Body of pancreas (tissue), 4 donors: ENCODE data around the gene HBA2. TPM values are rescaled to one million over a fixed set of nuclear protein-coding genes. Genes with fewer than 3 reads are reported as not detected.
"Not testable (repeated sequence)": the region's sequence is repeated elsewhere in the genome, so short reads cannot be mapped to it uniquely, and the experiment has no call there.

Source experiments
- ATAC-seq: fragments of 150-250 bp; one replicate; pipeline ENCODE4 v1.9.1; 2016
- DNase-seq, 4 donors: peaks; one replicate each; pipeline ENCODE4 v3.0.0-alpha.2; 2019
- H3K27ac ChIP-seq, 4 donors: fragments of 200-600 bp; sonication (generic); 1 replicate in 3 of 4; 2 replicates in 1 of 4; pipeline versions ENCODE4 v1.5.1 to v1.6.1; 2016 to 2019; ENCODE audit warnings: mild to moderate bottlenecking in 1 of 4, mixed read lengths in 1 of 4, moderate library complexity in 1 of 4
- H3K27me3 ChIP-seq, 2 donors: fragments of 200-600 bp; sonication (generic); one replicate each; pipeline ENCODE4 v1.6.0; 2016; ENCODE audit warnings: mild to moderate bottlenecking in 1 of 2
- H3K36me3 ChIP-seq, 2 donors: fragments of 200-600 bp; sonication (generic); replicated peaks in 1 of 2; 2 replicates each; pipeline ENCODE4 v1.5.1; 2016; ENCODE audit warnings: low read depth in 2 of 2; ENCODE audit not compliant: insufficient read depth in 1 of 2
- H3K4me1 ChIP-seq: fragments of 200-600 bp; sonication (generic); one replicate; pipeline ENCODE4 v1.6.0; 2016
- H3K4me3 ChIP-seq, 2 donors: fragments of 200-600 bp; sonication (generic); 1 replicate in 1 of 2; 2 replicates in 1 of 2; pipeline ENCODE4 v1.5.1; 2016 to 2019
- H3K9me3 ChIP-seq, 3 donors: fragments of 200-600 bp; sonication (generic); 1 replicate in 2 of 3; 2 replicates in 1 of 3; pipeline ENCODE4 v1.5.1; 2016
- CTCF ChIP-seq, 7 experiments: fragments of 450-650 bp in 4 of 7; fragments of 200-600 bp in 3 of 7; sonication (generic) in 3 of 7; IDR thresholded peaks; one replicate each; pipeline ENCODE4 v1.5.1; 2016 to 2019; ENCODE audit warnings: antibody characterized with exemption in 7 of 7
- POLR2A ChIP-seq, 3 donors: fragments of 450-650 bp; IDR thresholded peaks; one replicate each; pipeline ENCODE4 v1.6.1; 2016; ENCODE audit warnings: antibody characterized with exemption in 3 of 3, mild to moderate bottlenecking in 2 of 3
- WGBS, 2 donors: methylation state at CpG; one replicate each; pipeline ENCODE4 v1.1.5; 2017; 5-methylcytosine and 5-hydroxymethylcytosine counted together
- intact Hi-C: fragments of 100-400 bp; cut with DNase I; formaldehyde crosslinking; loops from one replicate; pipeline ENCODE4 v1.15.1; 2023
- total RNA-seq, 2 donors: library from RNA; depleted of rRNA; stranded (reverse); fragments of >200 nt; gene quantifications; one replicate each; pipeline ENCODE4 v1.1.0, GENCODE V29; 2016

Gene HBA2
- total RNA-seq = 10 to 100 TPM in 1 of 2 donors, 1 to 10 TPM in 1; 6.0 to 23.4 TPM

DNA sequence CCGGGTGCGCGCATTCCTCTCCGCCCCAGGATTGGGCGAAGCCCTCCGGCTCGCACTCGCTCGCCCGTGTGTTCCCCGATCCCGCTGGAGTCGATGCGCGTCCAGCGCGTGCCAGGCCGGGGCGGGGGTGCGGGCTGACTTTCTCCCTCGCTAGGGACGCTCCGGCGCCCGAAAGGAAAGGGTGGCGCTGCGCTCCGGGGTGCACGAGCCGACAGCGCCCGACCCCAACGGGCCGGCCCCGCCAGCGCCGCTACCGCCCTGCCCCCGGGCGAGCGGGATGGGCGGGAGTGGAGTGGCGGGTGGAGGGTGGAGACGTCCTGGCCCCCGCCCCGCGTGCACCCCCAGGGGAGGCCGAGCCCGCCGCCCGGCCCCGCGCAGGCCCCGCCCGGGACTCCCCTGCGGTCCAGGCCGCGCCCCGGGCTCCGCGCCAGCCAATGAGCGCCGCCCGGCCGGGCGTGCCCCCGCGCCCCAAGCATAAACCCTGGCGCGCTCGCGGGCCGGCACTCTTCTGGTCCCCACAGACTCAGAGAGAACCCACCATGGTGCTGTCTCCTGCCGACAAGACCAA, at the start of gene HBA2:
TSS of gene HBA2 (plus strand) at position 503 of the 568 bp plus-strand sequence. CDS start at position 540, 37 bp downstream.
- WGBS, 2 donors = no CpG with 5 or more reads among the region's 74 CpGs

DNA sequence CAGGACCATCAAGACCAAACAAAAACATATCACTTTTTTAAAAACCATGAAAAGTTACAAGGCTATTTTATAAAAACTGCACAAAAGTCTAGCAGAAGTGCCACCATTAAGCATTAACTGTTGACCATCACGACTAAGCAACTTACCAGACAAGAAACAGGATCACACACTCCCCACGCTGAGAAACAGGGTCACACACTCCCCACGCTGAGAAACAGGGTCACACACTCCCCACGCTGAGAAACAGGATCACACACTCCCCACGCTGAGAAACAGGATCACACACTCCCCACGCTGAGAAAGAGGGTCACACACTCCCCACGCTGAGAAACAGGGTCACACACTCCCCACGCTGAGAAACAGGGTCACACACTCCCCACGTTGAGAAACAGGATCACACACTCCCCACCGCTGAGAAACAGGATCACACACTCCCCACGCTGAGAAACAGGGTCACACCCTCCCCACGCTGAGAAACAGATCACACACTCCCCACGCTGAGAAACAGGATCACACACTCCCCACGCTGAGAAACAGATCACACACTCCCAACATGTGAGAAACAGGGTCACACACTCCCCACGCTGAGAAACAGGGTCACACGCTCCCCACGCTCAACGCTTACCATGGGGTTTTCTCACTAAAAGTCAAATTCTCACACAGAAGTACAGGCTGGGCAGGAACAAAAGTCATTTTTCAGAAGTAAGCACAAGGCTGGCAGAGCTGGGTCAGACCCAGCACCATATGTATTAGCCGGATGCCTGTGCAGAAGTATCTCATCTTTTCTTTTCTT, 48.9 kb upstream of the HBA2 start:
- H3K27ac ChIP-seq, H3K27me3 ChIP-seq, H3K9me3 ChIP-seq, intact Hi-C loops, H3K4me1 ChIP-seq, DNase-seq, H3K36me3 ChIP-seq, ATAC-seq, H3K4me3 ChIP-seq: not testable (repeated sequence)
- 85 to 89% methylated on average over 19 of the region's 19 CpGs for WGBS, 2 donors

More for the DNA sequence above, at the start of gene HBA2:
- DNase-seq, H3K4me1 ChIP-seq, intact Hi-C loops, ATAC-seq, H3K36me3 ChIP-seq, H3K27ac ChIP-seq, H3K4me3 ChIP-seq, H3K9me3 ChIP-seq: not testable (repeated sequence)
- peaks cover 0 to 16% of the 10 kb centered on the region in 2 donors for H3K27me3 ChIP-seq

DNA sequence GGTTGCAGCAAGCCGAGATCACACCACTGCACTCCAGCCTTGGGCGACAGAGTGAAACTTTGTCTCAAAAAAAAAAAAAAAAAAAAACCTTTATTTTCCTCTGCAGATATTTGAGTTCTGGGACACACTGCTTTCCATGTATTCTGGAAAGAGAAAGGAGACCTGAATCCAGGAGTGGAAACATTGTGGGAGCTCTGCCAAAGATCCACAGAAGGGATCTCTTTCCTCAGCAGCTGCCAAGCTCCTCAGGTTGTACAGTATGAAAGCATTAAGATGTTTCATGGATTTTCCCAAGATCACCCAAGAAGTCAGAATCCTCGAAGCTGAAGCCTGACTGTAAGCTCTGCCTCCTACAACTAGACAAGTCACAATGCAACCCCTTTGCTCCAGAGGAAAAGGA, 47.7 kb upstream of the HBA2 start:
- no peaks in the 10 kb centered on the region for H3K36me3 ChIP-seq
- ATAC-seq (no peak), DNase-seq (no peak)
- no peaks in the 10 kb centered on the region for H3K4me1 ChIP-seq
- no peak overlapping the region for H3K27ac ChIP-seq
- H3K9me3 ChIP-seq = no peaks in the 10 kb centered on the region
- H3K27me3 ChIP-seq = no peaks in the 10 kb centered on the region
- TF ChIP-seq POLR2A (IDR thresholded peaks at IDR 0.05) (no peak), CTCF (IDR thresholded peaks at IDR 0.05) (no peak)
- WGBS, 2 donors = 82 to 86% methylated on average over 3 of the region's 3 CpGs
- no peak overlapping the region for H3K4me3 ChIP-seq
- intact Hi-C loops = no loop called here

DNA sequence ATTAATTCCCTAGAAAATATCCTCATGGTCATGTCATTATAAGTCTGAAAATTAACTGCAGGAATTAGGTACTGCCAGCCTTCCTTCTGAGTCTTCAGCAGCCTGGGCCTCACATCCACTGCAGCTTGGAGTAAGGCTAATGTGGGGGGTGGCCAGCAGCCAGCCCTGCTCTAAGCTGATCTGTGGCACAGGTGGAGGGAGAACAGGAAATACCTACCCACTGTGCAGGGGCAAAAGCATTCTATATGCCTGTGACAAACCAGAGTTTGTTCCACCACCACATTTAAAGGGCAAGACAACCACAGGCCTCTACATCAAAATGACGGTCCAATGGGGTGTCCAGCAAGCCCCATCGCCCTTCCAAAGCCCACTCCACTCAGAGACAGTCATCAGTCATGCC, 43.6 kb upstream of the HBA2 start:
- no peak for TF ChIP-seq POLR2A (IDR thresholded peaks at IDR 0.05)
- TF ChIP-seq CTCF (IDR thresholded peaks at IDR 0.05) = no peak
- DNase-seq (no peak), ATAC-seq (no peak)
- H3K9me3 ChIP-seq = no peaks in the 10 kb centered on the region
- intact Hi-C loops = no loop called here
- 95 to 100% methylated on average over 2 of the region's 2 CpGs for WGBS, 2 donors
- no peak overlapping the region for H3K4me3 ChIP-seq
- no peaks in the 10 kb centered on the region for H3K4me1 ChIP-seq
- no peak overlapping the region for H3K27ac ChIP-seq
- no peaks in the 10 kb centered on the region for H3K27me3 ChIP-seq
- no peaks in the 10 kb centered on the region for H3K36me3 ChIP-seq

- DNase-seq (no peak), ATAC-seq (no peak)
- Histone ChIP-seq H3K4me3 (no peak overlapping the region), H3K9me3 (no peaks in the 10 kb centered on the region), H3K27me3 (no peaks in the 10 kb centered on the region), H3K4me1 (no peaks in the 10 kb centered on the region), H3K27ac (no peak overlapping the region), H3K36me3 (no peaks in the 10 kb centered on the region)
- intact Hi-C loops = no loop called here
- no peak for TF ChIP-seq CTCF (IDR thresholded peaks at IDR 0.05)
- no peak for TF ChIP-seq POLR2A (IDR thresholded peaks at IDR 0.05)
- WGBS, 2 donors = 82 to 86% methylated on average over 15 of the region's 15 CpGs
Measured at GRCh38 chr16:130533-131173, 42.0 kb upstream of the HBA2 start.
